Tibial nerve (tissue), 4 donors: ENCODE results near the gene KCTD12. TPM values are rescaled to one million over a fixed set of nuclear protein-coding genes. Genes with fewer than 3 reads are reported as not detected.

Source experiments
- DNase-seq, 2 donors: peaks; one replicate each; pipeline ENCODE4 v3.0.0-alpha.2; 2019; ENCODE audit warnings: low spot score in 2 of 2
- H3K27ac ChIP-seq, 4 donors: fragments of 200-600 bp; sonication (generic) in 3 of 4; one replicate each; pipeline ENCODE4 v1.5.1; 2017 to 2019; ENCODE audit warnings: mild to moderate bottlenecking in 1 of 4
- H3K27me3 ChIP-seq, 2 donors: fragments of 200-600 bp; sonication (generic) in 1 of 2; one replicate each; pipeline versions ENCODE4 v1.5.1 to v1.6.0; 2017 to 2019
- H3K36me3 ChIP-seq, 3 donors: fragments of 200-600 bp; sonication (generic); one replicate each; pipeline ENCODE4 v1.5.1; 2018 to 2019
- H3K4me1 ChIP-seq, 4 donors: fragments of 200-600 bp; sonication (generic) in 3 of 4; one replicate each; pipeline ENCODE4 v1.5.1; 2017 to 2019
- H3K4me3 ChIP-seq, 4 donors: fragments of 200-600 bp; sonication (generic) in 3 of 4; one replicate each; pipeline ENCODE4 v1.5.1; 2017 to 2019; ENCODE audit warnings: mild to moderate bottlenecking in 1 of 4, moderate library complexity in 1 of 4
- H3K9me3 ChIP-seq, 4 donors: fragments of 200-600 bp; sonication (generic) in 3 of 4; one replicate each; pipeline ENCODE4 v1.5.1; 2017 to 2019
- EP300 ChIP-seq, 2 donors: sonication (generic); formaldehyde crosslinking; IDR thresholded peaks; one replicate each; pipeline ENCODE4 v1.6.1; 2017; ENCODE audit warnings: antibody characterized with exemption in 2 of 2, mild to moderate bottlenecking in 1 of 2
- POLR2A ChIP-seq, 2 donors: fragments of 450-650 bp; IDR thresholded peaks; one replicate each; pipeline ENCODE4 v1.6.1; 2017; ENCODE audit warnings: antibody characterized with exemption in 2 of 2, mild to moderate bottlenecking in 2 of 2, moderate library complexity in 2 of 2
- WGBS, 2 donors: methylation state at CpG; one replicate each; pipeline ENCODE4 v1.1.5; 2018; 5-methylcytosine and 5-hydroxymethylcytosine counted together
- total RNA-seq, 4 donors: library from RNA; depleted of rRNA; stranded (reverse); fragments of >200 nt; gene quantifications; one replicate each; pipeline ENCODE4 v1.1.0, GENCODE V29; 2016
- TF ChIP-seq, protein P1 (sequence below), 5 experiments: fragments of 200-600 bp in 3 of 5; fragments of 450-650 bp in 2 of 5; sonication (generic) in 3 of 5; IDR thresholded peaks; one replicate each; pipeline ENCODE4 v1.5.1; 2016 to 2019; ENCODE audit warnings: antibody characterized with exemption in 5 of 5, mild to moderate bottlenecking in 3 of 5, moderate library complexity in 2 of 5

KCTD12 gene
- total RNA-seq, 4 donors from 2014 or later = 126 to 217 (median 159) TPM

DNA sequence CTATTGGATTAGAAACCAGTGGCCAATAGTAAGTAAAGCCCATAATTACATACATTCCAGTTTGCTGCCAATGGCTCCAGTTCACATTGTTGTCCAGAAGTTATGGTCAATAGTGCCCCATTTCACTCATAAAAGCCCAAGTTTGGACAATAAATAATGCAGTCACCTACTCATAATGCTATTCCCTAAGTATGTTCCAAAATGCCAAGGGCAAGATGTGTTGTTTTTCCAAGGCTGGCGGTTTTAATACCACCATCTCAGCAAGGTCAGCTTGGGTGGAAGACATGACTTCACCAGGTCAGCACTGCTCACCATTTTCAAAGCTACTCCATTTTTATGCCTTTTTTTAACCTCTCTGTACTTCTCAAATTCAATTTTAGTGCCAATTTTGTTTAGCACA is 32.7 kb downstream of the KCTD12 start:
- Histone ChIP-seq H3K27ac (peak overlapping the region in 2 of 4 donors; percentile 39 to 81), H3K4me1 (peaks cover 0 to 31% (median 7%) of the 10 kb centered on the region in 4 donors), H3K27me3 (no peaks in the 10 kb centered on the region), H3K9me3 (no peaks in the 10 kb centered on the region), H3K4me3 (no peak overlapping the region), H3K36me3 (no peaks in the 10 kb centered on the region)
- no peak for TF ChIP-seq POLR2A (IDR thresholded peaks at IDR 0.05)
- no peak for TF ChIP-seq EP300 (IDR thresholded peaks at IDR 0.05)
- TF ChIP-seq, protein P1, sequence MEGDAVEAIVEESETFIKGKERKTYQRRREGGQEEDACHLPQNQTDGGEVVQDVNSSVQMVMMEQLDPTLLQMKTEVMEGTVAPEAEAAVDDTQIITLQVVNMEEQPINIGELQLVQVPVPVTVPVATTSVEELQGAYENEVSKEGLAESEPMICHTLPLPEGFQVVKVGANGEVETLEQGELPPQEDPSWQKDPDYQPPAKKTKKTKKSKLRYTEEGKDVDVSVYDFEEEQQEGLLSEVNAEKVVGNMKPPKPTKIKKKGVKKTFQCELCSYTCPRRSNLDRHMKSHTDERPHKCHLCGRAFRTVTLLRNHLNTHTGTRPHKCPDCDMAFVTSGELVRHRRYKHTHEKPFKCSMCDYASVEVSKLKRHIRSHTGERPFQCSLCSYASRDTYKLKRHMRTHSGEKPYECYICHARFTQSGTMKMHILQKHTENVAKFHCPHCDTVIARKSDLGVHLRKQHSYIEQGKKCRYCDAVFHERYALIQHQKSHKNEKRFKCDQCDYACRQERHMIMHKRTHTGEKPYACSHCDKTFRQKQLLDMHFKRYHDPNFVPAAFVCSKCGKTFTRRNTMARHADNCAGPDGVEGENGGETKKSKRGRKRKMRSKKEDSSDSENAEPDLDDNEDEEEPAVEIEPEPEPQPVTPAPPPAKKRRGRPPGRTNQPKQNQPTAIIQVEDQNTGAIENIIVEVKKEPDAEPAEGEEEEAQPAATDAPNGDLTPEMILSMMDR (IDR thresholded peaks at IDR 0.05) = no peak
- 44 to 53% methylated on average over 1 of the region's 1 CpG for WGBS, 2 donors
- DNase-seq = no peak

DNA sequence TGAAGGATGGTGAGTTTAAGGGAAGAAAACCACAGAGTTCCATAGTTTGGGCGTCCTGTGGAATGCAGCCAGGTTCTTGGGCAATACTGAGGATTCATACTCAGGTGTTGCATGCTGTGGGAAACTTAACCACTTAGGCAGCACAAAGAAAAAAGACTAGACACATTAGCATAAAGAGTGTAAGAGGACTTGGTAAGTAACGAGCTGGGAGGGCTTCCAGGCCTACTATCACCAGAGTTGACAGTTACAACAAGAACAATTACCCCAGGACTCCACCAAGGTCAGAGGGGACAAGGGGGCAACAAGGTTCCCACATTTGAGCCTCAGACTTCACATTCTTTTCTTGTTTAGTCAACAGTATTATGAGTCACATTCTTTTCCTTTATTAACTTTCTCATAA is 33.2 kb downstream of the KCTD12 start:
- Histone ChIP-seq H3K27me3 (no peaks in the 10 kb centered on the region), H3K36me3 (no peaks in the 10 kb centered on the region), H3K9me3 (no peaks in the 10 kb centered on the region), H3K4me3 (no peak overlapping the region), H3K4me1 (peaks cover 0 to 36% (median 7%) of the 10 kb centered on the region in 4 donors), H3K27ac (peak overlapping the region in 2 of 4 donors; percentile 39 to 81)
- TF ChIP-seq, protein P1 (IDR thresholded peaks at IDR 0.05) = no peak
- TF ChIP-seq EP300 (IDR thresholded peaks at IDR 0.05) = no peak
- no peak for TF ChIP-seq POLR2A (IDR thresholded peaks at IDR 0.05)
- no peak for DNase-seq
- 60 to 67% methylated on average over 2 of the region's 2 CpGs for WGBS, 2 donors

DNA sequence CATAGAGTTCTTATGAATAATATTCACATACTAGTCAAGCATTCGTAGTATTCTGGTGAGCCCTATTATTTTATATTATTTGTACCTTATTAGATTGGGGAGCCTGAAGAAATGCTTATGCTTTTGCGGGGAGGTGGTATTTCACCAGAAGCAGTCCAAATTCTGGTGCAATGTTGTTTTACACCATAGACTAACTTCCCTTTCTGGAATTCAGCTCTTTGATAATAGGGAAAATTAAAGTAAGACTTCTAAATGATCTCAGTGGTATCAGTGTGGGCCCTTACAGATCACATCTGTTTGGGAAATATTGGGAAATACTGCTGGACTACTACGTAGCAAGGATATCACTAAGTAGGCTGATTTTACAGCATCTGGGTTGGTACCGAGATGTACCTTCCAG is 34.2 kb downstream of the KCTD12 start:
- Histone ChIP-seq H3K36me3 (no peaks in the 10 kb centered on the region), H3K27me3 (no peaks in the 10 kb centered on the region), H3K9me3 (no peaks in the 10 kb centered on the region), H3K4me1 (peaks cover 0 to 46% (median 7%) of the 10 kb centered on the region in 4 donors), H3K27ac (no peak overlapping the region), H3K4me3 (no peak overlapping the region)
- WGBS, 2 donors = 96% methylated on average over 4 of the region's 4 CpGs
- no peak for DNase-seq
- no peak for TF ChIP-seq EP300 (IDR thresholded peaks at IDR 0.05)
- TF ChIP-seq, protein P1 (IDR thresholded peaks at IDR 0.05) = no peak
- no peak for TF ChIP-seq POLR2A (IDR thresholded peaks at IDR 0.05)

DNA sequence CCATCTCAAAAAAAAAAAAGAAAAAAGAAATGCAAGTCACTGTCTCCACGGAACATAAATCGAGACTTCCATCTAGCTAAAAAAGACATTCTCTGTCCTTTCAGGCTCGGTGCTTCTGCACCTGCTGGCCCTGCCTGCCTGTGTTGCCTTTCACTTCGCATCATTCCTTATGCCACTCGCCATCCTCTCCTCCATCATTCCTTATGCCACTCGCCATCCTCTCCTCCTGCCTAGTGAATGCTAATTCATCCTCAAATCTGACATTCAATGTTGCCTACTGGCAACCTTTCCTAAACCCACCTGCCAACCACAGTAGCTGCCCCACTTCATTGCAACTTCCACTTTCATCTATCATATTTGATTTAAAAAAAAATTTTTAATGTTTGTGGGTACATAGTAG is 36.7 kb downstream of the KCTD12 start:
- H3K27me3 ChIP-seq = no peaks in the 10 kb centered on the region
- H3K4me3 ChIP-seq = no peak overlapping the region
- WGBS, 2 donors = 96 to 97% methylated on average over 6 of the region's 6 CpGs
- no peak for DNase-seq
- peaks cover 0 to 39% (median 12%) of the 10 kb centered on the region in 4 donors for H3K4me1 ChIP-seq
- H3K27ac ChIP-seq = no peak overlapping the region
- no peaks in the 10 kb centered on the region for H3K36me3 ChIP-seq
- TF ChIP-seq POLR2A (IDR thresholded peaks at IDR 0.05) (no peak), EP300 (IDR thresholded peaks at IDR 0.05) (no peak)
- TF ChIP-seq, protein P1 (IDR thresholded peaks at IDR 0.05) = no peak
- no peaks in the 10 kb centered on the region for H3K9me3 ChIP-seq

DNA sequence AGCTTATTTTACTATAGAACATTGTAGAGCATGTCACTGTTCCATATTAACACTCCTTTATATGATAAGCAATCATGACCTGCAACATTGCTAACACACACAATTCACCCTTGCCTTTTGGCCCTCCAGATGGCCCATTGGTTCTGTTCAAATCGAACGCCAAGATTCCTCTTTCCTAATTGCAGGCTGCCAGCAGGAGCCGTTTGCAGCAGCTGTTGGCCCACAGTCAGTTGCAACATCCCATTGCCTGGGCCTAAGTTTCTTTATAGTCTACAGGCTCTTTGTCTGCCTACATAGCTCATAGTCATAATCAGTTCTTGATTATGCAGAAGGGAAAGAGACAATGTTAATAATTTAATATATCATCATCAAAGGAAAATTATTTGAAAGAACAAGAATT is 37.6 kb downstream of the KCTD12 start:
- no peaks in the 10 kb centered on the region for H3K27me3 ChIP-seq
- H3K9me3 ChIP-seq = no peaks in the 10 kb centered on the region
- H3K36me3 ChIP-seq = no peaks in the 10 kb centered on the region
- TF ChIP-seq POLR2A (IDR thresholded peaks at IDR 0.05) (no peak), EP300 (IDR thresholded peaks at IDR 0.05) (no peak)
- TF ChIP-seq, protein P1 (IDR thresholded peaks at IDR 0.05) = no peak
- peaks cover 0 to 31% (median 9%) of the 10 kb centered on the region in 4 donors for H3K4me1 ChIP-seq
- no peak overlapping the region for H3K4me3 ChIP-seq
- DNase-seq = peak in 1 of 2 donors; percentile 33
- no peak overlapping the region for H3K27ac ChIP-seq
- WGBS, 2 donors = 15 to 17% methylated on average over 3 of the region's 3 CpGs
